Smooth muscle cell of the pulmonary artery (primary cell): ENCODE data around the gene EXT2. TPM values are rescaled to one million over a fixed set of nuclear protein-coding genes. Genes with fewer than 3 reads are reported as not detected.

Source experiments
- total RNA-seq: library from RNA; depleted of rRNA; stranded (reverse); fragments of >200 nt; gene quantifications from 2 replicates; pipeline ENCODE4 v1.2.3, GENCODE V29; 2014

EXT2 gene
- 260 and 299 TPM in 2 replicates for total RNA-seq

DNA sequence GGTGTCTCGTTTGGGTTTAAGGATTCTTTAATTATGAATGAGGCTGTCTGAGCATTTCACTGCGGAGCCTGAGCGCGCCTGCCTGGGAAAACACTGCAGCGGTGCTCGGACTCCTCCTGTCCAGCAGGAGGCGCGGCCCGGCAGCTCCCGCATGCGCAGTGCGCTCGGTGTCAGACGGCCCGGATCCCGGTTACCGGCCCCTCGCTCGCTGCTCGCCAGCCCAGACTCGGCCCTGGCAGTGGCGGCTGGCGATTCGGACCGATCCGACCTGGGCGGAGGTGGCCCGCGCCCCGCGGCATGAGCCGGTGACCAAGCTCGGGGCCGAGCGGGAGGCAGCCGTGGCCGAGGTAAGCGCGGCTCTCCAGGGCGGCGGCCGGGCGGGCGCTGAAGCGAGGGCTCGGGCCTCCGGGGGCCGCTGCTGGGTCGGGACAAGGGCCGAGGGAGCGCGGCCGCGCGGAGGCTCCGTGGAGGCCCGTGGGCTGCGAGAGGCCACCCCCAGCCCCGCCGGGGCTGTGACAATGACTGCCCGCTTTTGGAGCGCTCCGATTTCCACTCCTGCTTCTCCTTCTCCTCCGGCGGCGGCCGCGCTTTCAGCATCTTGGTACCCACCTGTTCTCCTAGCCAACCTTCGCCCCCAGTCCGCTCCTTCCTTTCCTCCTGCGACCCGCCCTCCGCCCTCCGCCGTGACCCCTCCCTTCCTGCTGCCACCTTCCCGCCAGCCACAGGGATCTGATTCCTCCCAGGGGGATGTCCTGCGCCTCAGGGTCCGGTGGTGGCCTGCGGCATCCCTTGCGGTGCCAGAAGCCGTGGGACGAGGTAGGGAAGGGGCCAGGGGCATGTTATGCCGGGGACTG is at the start of gene EXT2:
EXT2 (plus strand) TSS at position 173 of the 854 bp plus-strand sequence. CDS start 12,035 bp downstream, outside the sequence.

DNA sequence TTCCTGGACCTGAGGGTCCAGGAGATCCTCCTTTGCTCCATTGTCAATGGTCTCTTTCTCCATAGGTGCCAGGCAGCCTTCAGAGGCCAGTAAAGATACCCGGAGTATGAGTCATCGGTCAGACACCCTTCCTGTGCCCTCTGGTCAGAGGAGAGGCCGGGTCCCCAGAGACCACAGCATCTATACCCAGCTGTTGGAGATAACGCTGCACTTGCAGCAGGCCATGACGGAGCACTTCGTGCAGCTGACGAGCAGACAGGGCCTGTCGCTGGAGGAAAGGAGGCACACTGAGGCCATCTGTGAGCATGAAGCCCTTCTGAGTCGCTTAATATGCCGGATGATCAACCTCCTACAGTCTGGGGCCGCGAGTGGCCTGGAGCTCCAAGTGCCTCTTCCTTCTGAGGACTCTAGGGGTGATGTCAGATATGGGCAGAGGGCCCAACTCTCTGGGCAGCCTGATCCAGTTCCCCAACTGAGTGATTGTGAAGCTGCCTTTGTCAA is 47.5 kb upstream of the EXT2 start, which contains the start of gene ACCSL:
ACCSL (plus strand) TSS at position 51 of the 501 bp plus-strand sequence; CDS start at position 107, 56 bp downstream.

DNA sequence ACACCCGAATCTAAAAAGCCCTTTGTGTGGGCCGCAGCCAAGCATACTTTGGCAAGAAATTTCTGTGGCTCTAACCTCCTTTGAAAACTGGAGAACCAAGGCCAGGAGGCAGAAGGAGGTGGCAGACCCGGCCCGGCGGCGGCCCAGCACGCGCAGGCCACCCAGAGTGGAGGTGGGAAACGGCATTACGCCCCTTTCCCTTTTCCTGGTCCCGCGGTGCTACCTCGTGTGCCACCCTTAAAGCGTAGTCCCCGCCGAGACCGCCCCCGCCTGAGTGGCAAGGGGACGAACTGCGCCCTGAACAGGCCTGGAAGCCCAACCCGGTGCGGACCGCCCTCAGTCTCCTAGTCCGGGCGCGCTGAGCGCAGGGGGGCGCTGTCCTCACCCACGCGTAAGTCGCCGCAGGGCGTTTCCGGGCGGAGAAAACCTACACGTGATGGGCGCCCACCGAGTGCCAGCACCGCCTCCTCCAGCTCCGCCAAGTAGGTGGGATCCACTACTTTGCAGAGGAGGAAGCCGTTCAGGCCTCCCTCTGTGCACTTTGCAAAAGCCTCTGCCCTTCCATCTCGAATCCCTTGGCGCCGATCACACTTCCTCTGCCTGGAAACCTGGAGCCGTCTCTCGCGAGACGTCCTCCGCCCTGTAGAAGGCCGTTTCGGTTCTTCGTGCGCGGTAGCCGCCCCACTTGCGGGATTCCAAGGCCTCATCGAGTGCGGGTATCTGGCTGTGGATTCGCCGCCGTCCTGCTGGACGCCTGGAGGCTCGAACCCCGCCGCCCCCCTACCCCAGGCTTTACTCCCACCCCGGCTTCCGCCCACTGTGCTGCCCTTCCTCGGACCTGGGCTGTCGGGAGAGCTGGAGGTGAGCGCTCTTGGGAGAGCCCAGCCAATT is 29.4 kb upstream of the EXT2 start, which contains the start of gene ACCS:
ACCS (plus strand) TSS at position 430 of the 891 bp plus-strand sequence. CDS start 1,358 bp downstream, outside the sequence.

Other genes starting within 250 kb of the EXT2 start
- 17.1 and 19.4 TPM in 2 replicates for gene ALKBH3, start 214.8 kb upstream of the EXT2 start, total RNA-seq
- gene C11orf96, start 153.0 kb upstream of the EXT2 start, total RNA-seq = 8.4 and 23.7 TPM in 2 replicates
- not detected in 2 replicates for gene ACCSL, start 47.7 kb upstream of the EXT2 start, total RNA-seq
- gene ACCS, start 29.4 kb upstream of the EXT2 start, total RNA-seq = 8.5 and 10.1 TPM in 2 replicates
- gene ALX4, start 214.5 kb downstream of the EXT2 start, total RNA-seq = 0.13 TPM in 1 of 2 replicates, not detected in the other